ENCODE data around the gene ST14. TPM values are rescaled to one million over a fixed set of nuclear protein-coding genes. Genes with fewer than 3 reads are reported as not detected.

Gene ST14
- total RNA-seq, 4 donors from 2014 or later: 0.88 to 15.6 (median 2.8) TPM

DNA sequence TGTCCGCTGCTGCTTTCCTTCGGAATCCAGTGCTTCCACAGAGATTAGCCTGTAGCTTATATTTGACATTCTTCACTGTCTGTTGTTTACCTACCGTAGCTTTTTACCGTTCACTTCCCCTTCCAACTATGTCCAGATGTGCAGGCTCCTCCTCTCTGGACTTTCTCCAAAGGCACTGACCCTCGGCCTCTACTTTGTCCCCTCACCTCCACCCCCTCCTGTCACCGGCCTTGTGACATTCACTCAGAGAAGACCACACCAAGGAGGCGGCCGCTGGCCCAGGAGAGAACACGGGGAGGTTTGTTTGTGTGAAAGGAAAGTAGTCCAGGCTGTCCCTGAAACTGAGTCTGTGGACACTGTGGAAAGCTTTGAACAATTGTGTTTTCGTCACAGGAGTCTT is 15.4 kb upstream of the ST14 start:
- Histone ChIP-seq H3K9me3 (no peaks in the 10 kb centered on the region), H3K27ac (no peak overlapping the region), H3K4me1 (no peaks in the 10 kb centered on the region), H3K36me3 (no peaks in the 10 kb centered on the region), H3K4me3 (no peak overlapping the region), H3K27me3 (no peaks in the 10 kb centered on the region)
- TF ChIP-seq, protein P1, sequence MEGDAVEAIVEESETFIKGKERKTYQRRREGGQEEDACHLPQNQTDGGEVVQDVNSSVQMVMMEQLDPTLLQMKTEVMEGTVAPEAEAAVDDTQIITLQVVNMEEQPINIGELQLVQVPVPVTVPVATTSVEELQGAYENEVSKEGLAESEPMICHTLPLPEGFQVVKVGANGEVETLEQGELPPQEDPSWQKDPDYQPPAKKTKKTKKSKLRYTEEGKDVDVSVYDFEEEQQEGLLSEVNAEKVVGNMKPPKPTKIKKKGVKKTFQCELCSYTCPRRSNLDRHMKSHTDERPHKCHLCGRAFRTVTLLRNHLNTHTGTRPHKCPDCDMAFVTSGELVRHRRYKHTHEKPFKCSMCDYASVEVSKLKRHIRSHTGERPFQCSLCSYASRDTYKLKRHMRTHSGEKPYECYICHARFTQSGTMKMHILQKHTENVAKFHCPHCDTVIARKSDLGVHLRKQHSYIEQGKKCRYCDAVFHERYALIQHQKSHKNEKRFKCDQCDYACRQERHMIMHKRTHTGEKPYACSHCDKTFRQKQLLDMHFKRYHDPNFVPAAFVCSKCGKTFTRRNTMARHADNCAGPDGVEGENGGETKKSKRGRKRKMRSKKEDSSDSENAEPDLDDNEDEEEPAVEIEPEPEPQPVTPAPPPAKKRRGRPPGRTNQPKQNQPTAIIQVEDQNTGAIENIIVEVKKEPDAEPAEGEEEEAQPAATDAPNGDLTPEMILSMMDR (IDR thresholded peaks at IDR 0.05): no peak
- TF ChIP-seq POLR2A (IDR thresholded peaks at IDR 0.05): no peak
- intact Hi-C loops (cut with DNase I; ENCODE audit: low total_unique reads): no loop called here
- DNase-seq: no peak

DNA sequence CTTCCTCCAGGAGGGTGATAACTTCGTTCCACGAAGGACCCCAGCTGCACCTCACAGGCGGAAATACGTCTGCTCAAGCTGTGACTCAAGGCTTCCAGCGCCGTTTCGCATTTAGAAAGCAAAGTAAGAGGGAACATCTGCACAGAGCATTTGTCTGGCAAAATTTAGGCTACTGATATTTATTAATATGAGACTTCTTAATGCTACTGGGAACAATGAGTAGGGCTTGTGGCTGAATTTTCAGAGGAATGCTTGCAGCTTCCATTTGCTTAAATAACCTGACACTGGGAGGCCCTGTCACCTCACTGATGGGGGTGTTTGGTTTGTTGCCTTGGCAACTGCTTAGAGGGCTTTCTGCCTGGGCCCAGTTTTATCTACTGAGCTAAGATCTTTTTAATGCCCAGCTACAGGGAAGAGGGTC is 14.7 kb upstream of the ST14 start:
- H3K27me3 ChIP-seq: no peaks in the 10 kb centered on the region
- no peaks in the 10 kb centered on the region for H3K9me3 ChIP-seq
- H3K36me3 ChIP-seq: no peaks in the 10 kb centered on the region
- DNase-seq: no peak
- H3K4me3 ChIP-seq: no peak overlapping the region
- TF ChIP-seq, protein P1 (IDR thresholded peaks at IDR 0.05): no peak
- no peak for TF ChIP-seq POLR2A (IDR thresholded peaks at IDR 0.05)
- H3K27ac ChIP-seq: no peak overlapping the region
- intact Hi-C loops (cut with DNase I; ENCODE audit: low total_unique reads): no loop called here
- no peaks in the 10 kb centered on the region for H3K4me1 ChIP-seq

DNA sequence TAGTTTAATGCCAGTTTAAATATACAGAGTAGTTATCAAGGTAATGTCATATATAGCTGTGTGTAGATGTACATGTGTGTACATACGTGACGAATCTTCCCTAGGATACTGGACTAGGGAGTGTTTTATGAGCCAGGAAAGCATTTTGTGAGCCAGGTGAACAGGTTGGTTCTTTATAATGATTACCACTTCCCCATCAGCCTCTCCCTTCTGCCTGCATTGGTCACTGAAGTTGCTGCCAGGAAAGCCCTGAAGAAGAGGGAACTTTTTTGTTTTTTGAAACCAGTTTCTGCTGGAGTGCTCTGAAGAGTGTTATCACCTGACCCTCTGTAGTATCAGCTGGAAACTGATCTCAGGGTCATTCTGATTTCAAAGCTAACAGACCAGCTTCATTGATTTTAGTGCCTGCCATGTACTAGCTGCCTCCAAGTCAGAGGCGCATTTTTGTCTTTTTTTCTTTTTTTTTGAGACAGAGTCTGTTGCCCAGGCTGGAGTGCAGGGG is 14.2 kb upstream of the ST14 start:
- Histone ChIP-seq H3K9me3 (no peaks in the 10 kb centered on the region), H3K27me3 (no peaks in the 10 kb centered on the region), H3K36me3 (no peaks in the 10 kb centered on the region), H3K4me1 (no peaks in the 10 kb centered on the region), H3K27ac (no peak overlapping the region), H3K4me3 (no peak overlapping the region)
- intact Hi-C loops (cut with DNase I; ENCODE audit: low total_unique reads): no loop called here
- TF ChIP-seq, protein P1 (IDR thresholded peaks at IDR 0.05): no peak
- no peak for TF ChIP-seq POLR2A (IDR thresholded peaks at IDR 0.05)
- no peak for DNase-seq

DNA sequence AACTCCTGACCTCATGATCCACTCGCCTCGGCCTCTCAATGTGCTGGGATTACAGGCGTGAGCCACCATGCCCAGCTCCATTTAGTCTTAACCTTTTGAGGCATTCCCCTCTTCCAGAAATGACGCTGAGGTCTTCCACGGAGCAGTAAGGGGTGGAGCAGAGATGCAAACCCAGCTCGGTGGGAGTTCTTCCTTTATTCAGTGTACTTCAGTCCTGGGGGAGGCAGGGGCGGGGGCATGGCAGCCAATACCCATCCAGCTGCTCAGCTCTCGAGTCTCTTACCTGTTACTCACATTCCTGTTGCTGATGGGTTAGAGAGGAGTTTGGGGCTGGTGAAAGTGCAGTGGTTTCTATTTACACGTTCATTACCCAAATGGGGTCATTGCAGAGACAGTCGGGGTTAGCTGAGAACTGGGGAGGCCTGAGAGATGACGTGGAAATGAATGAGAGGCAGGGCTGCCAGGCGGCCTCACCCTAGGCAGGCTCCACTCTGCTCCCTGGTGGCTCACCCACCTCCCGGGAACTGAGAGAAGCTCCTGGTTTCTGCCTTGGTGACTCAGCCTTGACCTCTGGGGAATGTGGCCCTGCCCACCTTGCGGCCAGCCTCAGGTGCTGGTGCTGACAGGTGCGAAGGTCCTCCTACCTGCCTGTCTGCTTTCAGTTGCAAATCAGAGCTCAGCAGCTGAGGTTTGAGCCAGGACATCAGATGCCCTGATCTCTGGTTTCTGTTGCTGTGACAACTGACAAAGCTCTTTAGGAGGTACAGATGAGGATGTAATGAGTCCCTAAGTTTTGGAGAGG is 13.4 kb upstream of the ST14 start:
- Histone ChIP-seq H3K9me3 (no peaks in the 10 kb centered on the region), H3K27ac (no peak overlapping the region), H3K27me3 (no peaks in the 10 kb centered on the region), H3K4me3 (no peak overlapping the region), H3K36me3 (no peaks in the 10 kb centered on the region), H3K4me1 (no peaks in the 10 kb centered on the region)
- DNase-seq: no peak
- intact Hi-C loops (cut with DNase I; ENCODE audit: low total_unique reads): no loop called here
- TF ChIP-seq POLR2A (IDR thresholded peaks at IDR 0.05): no peak
- TF ChIP-seq, protein P1 (IDR thresholded peaks at IDR 0.05): no peak

DNA sequence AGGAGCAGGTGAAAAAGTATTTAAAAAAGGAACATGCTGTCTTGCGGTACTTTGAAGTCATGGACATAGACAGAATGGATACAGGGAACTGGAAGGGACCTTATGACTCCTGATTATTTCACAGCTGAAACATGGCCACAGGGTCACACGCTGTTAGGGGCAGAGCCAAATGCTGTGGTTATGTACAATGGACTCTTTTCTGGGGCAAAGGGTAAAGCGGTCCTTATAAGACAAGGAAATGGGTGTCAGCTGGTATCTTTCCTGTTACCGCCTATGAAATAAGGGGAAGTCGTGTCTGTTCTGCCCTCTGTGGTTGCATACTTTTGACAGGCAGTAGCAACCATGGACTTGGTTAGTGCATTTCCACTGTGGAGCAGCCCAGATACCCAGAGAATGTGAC is 12.8 kb upstream of the ST14 start:
- Histone ChIP-seq H3K4me3 (no peak overlapping the region), H3K27ac (no peak overlapping the region), H3K9me3 (no peaks in the 10 kb centered on the region), H3K36me3 (no peaks in the 10 kb centered on the region), H3K4me1 (no peaks in the 10 kb centered on the region), H3K27me3 (no peaks in the 10 kb centered on the region)
- TF ChIP-seq, protein P1 (IDR thresholded peaks at IDR 0.05): no peak
- no peak for TF ChIP-seq POLR2A (IDR thresholded peaks at IDR 0.05)
- intact Hi-C loops (cut with DNase I; ENCODE audit: low total_unique reads): no loop called here
- no peak for DNase-seq
